HG02970 (cell line): ENCODE data around the gene GABRB3.

Experiments used
- ATAC-seq: cut with Tn5 transposase; IDR thresholded peaks from one replicate; pipeline ENCODE4 v1.9.1; 2021; ENCODE audit warnings: mild to moderate bottlenecking, moderate library complexity, moderate number of reproducible peaks; ENCODE audit not compliant: unreplicated experiment, low FRiP score

The GABRB3 gene

DNA sequence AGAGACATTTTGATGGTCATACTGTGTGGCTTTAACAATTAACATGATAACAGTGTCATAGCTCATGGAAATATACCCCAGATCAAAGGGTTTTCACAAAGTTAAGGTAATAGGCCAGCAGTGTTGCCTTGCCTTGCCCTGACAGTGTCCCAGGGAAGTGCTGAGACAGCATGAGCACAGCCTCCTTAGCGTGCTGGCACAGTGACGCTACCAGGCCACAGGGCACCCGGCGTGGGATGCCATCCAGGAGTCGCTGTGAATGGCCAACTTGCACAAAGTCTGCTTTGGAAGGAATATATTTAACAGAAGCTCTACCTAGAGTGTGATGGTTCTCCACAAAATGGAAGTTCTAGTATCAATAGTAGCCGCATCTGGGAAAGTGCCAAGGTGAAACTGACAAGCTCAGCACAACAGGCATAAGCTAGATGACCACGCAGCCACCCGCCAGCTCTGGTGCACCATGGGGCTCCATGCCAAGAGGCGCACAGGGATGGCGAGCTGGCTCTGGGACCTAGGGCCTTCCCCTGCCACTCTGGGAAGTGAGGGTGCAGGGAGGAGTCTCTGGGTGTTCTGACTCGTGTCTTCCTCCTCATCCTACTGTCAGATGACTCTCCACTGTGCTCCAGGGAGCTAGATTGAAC is 86.2 kb downstream of the GABRB3 start:
- ATAC-seq, result no peak

DNA sequence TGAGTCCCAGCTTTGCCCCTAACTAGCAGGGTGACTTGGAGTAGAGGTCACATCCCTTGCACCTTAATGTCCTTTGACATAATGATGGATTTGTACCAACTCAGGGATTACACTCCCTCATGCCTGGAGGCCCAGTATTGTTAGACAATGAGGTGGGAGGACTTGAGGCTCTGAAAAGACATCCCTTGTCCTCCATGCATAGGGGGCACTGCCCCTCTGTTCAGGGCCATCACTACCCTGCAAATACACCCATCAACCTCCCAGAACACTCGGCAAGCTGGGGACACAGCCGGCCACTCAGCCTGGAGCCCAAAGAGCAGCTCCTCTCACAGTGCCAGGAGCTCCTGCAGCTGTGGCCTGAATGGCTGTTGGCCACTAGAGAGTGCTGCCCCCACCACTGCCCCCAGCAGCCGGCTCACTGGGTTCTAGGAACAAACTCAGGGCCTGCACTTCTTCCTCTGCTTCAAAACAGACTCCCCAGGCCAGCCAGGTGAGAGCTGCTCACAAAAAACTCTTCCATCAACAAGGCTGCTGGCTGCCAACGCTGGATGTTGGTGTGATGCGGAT is 90.2 kb downstream of the GABRB3 start:
- no peak for ATAC-seq

DNA sequence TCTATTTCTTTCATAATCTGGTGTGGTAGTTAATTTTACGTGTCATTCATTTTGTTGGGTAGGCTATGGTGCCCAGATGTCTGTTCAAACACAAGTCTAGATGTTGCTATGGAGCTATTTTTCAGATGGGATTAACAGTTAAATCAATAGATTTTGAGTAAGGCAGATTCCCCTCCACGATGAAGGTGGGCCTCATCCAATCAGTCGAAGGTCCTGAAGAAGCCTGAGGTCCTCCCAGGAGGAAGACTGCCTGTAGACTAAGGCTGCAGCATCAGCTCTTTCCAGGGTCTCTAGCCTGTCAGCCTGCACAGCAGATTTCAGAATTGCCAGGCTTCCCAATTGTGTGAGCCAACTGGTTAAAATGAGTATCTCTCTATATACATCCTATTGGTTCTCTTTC is 92.9 kb downstream of the GABRB3 start:
- ATAC-seq, result no peak

DNA sequence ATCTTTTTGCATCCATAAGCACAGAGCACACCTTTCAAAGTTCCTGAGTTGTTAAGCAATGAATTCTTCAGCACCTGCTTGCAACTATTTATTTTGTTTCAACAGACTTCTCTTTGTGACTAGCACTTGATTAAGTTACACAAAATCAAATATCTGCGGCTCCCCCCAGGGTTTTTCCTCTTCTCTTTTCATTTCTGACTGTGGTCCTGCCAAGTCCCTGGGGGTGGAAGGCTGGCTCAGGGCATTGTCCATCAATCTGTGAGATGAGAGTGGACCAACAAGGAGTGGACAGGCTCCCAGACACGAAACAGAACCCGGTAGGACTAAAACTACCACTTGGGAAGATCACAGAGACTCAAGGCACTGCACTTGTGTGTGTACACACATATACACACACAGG is 96.8 kb downstream of the GABRB3 start:
- ATAC-seq, result no peak

GRCh38 chr15:26674467-26674866 is 98.4 kb downstream of the GABRB3 start:
- no peak for ATAC-seq

DNA sequence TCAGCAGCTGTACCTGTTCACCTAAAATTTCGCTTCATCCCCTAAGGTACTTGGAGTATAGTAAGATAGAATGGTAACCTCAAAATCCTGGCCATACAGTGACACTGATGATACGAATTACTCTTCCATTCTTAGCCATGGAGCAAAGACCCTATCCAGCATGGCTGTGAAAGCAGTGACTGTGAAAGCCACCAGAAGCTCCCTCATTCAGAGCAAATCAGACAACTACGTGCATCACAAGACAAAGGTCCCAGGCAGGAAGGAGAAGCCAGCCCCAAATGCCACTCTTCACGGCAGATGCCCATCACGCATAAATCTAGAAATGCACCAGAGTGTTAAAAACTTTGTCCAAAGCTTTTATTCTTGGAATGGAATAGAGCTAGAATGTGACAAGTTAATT is 99.4 kb downstream of the GABRB3 start:
- no peak for ATAC-seq

GRCh38 chr15:26670116-26670515 is 102.8 kb downstream of the GABRB3 start:
- ATAC-seq, result no peak

DNA sequence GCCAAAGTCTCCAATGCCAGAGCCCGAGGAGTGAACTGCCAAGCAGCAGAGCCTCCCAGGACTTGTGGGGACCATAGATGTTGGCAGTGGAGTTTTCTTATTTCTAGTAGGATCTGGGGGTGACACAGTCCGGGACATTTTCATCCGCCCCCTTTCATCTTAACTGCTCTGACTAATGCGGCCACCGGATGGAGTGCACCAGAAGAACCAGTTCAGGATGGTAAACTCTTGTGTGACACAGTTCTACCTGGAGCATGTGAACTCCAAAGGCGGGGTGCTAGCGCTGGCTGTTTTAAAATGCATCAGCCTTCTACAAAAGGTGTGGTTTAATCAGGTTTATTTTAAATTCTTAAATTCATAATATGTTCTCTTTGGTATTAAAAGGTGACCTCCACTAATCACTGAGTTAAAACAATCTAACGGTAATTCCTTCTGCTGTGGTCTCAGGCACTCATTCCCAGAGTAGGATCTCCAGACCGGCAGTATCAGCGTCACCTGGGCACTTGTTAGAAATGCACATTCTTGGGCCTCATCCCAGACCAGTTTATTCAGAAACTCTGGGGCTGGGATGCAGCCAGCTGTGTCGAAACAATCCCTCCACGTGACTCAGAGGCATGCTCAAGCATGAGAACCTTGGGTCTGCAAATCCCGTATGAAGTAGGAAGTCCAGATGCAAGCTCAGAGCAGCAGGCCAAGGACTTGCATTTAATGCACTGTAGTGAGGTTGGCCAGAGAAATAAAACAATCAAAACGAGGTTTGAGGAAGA is 105.5 kb downstream of the GABRB3 start:
- no peak for ATAC-seq

- no peak for ATAC-seq
Observed at GRCh38 chr15:26665957-26666791, 106.7 kb downstream of the GABRB3 start.

DNA sequence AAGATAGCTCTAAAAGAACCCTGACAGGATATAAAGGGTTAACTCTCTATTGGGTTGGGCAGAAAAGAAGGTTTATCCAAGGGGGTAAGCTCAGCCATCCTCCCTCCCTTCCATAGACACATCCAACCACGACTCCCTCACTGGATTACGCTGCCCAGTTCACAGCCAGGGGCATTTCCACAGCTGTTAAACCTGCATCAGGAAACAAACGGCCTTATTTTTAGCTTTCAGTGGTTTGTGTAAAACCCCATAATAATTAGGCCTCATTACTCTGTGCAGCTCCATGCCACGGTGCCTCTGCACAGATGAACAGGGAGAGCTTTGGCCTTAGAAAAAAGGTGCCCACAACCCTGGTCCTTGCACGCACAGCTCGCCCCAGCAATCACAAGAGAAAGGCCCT is 110.6 kb downstream of the GABRB3 start:
- ATAC-seq, result no peak

- no peak for ATAC-seq
Observed at GRCh38 chr15:26661748-26662147, 111.1 kb downstream of the GABRB3 start.

DNA sequence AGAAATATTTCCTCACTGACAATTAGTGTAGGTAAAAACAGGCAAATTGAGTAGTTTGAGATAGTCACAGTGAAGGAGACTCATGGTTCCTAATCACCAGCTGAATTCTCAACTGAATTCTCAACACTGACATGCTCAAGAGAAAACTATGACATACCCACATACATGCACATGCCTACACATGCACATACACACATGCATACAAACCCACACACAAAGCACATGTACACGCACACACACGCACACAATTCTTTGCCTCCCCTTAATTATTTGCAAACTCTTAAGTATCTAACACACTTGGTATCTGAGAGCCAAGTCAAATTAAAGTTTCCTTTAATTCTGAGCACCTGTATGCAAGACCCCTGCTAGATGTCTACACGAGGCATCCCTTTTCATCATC is 111.8 kb downstream of the GABRB3 start:
- ATAC-seq, result no peak

DNA sequence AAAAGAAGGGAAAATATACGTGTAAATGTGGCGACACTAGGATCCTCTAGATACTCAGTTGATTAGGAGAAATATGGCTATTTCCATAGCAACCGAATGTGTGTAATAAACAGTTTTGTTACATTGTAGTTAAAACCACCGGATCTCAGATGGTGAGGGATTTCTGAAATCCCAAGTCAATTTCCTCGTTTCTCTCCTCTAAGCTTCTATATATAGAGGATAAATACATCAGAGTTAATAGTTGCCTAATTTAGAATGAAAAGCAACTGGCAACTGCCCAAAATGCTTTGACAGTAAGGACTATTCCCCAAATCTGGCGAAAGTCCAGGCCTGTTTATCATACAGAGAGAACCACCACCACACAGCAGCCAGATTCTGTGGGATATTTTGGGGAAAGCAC is 112.6 kb downstream of the GABRB3 start:
- ATAC-seq, result no peak

- ATAC-seq, result no peak
Observed at GRCh38 chr15:26658290-26658689, 114.6 kb downstream of the GABRB3 start.

- ATAC-seq, result no peak
Observed at GRCh38 chr15:26656080-26656479, 116.8 kb downstream of the GABRB3 start.

DNA sequence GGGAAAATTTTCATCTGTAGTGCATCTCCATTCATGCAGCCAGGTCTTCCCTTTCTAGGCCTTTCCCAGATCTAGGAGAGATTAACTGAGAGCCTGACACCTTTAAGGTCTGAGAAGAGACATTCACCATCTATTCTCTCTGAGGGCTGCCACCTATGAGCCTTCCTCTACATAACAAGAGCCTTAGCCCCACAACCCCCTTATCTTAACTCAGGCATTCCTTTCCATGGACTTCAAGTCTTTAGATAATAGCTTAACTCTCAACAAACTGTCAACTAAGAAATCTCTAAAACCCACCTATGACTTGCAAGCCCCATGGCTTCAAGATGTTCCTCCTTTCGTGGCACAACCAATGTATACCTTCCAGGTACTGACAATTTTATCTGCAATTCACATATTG is 121.0 kb downstream of the GABRB3 start:
- no peak for ATAC-seq

GRCh38 chr15:26648676-26649075 is 124.2 kb downstream of the GABRB3 start:
- ATAC-seq, result no peak

DNA sequence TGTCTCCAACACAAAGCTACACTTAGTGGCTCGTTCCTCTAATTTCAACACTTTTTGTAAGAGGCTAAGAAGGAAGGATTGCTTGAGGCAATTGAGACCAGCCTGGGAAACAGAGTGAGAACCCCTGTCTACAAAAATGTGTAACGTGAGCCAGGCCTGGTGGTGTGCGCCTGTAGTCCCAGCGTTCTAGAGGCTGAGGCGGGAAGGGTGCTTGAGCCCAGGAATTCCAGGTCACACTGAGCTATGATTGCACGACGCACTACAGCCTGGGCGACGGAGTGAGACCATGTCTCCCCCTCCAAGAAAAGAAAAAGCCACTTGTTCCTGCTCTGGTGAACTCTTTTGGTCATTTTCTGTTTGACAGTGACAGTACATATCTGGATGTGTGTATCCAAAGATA is 127.9 kb downstream of the GABRB3 start:
- ATAC-seq, result no peak

DNA sequence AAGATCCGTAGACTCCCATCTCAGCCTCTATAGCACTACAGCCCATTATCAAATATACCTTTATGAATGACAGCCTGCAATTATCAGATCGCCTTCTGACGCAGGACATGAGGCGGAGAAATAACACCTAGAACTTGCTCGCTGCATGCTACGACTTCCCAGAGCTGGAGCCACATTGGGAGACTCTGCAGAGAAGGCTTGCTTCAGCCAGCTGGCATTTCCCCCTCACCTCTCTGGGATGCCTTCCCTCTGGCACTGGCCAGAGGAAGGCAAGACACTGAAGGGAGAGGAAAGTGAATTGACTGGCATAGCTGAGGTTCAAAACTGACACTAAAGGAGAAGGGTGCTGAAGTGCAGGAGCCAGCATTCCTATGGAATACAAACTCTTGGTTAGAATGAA is 131.7 kb downstream of the GABRB3 start:
- no peak for ATAC-seq

GRCh38 chr15:26640601-26641000 is 132.3 kb downstream of the GABRB3 start:
- no peak for ATAC-seq

GRCh38 chr15:26639966-26640365 is 132.9 kb downstream of the GABRB3 start:
- ATAC-seq, result no peak
